Cerebellar cortex (tissue), 1 donor: ENCODE measurements around the gene LIG1.
"Not testable (repeated sequence)": the region's sequence is repeated elsewhere in the genome, so short reads cannot be mapped to it uniquely, and the experiment has no call there.

Source experiments
- DNase-seq: peaks from one replicate; pipeline ENCODE4 v3.0.0-alpha.2; 2015; ENCODE audit warnings: low spot score

The LIG1 gene

GRCh38 chr19:48121066-48121465, 49.1 kb downstream of the LIG1 start:
- no peak for DNase-seq

- DNase-seq, result no peak
Measured at GRCh38 chr19:48120505-48120904, 49.6 kb downstream of the LIG1 start.

- DNase-seq, result no peak
Measured at GRCh38 chr19:48118131-48118517, 52.0 kb downstream of the LIG1 start.

- no peak for DNase-seq
Measured at GRCh38 chr19:48117515-48118130, 52.5 kb downstream of the LIG1 start.

- no peak for DNase-seq
Measured at GRCh38 chr19:48113190-48113917, 56.8 kb downstream of the LIG1 start.

GRCh38 chr19:48111280-48111679, 58.9 kb downstream of the LIG1 start:
- peak; percentile 46 for DNase-seq

GRCh38 chr19:48110350-48110966, 59.7 kb downstream of the LIG1 start, which contains the start of gene PLA2G4C:
PLA2G4C (minus strand) TSS chr19:48110817; CDS start chr19:48106529, 4,288 bp downstream.
- DNase-seq, result peak; percentile 97

GRCh38 chr19:48108997-48109782, 61.0 kb downstream of the LIG1 start:
- DNase-seq, result no peak

- no peak for DNase-seq
Measured at GRCh38 chr19:48103922-48104321, 66.2 kb downstream of the LIG1 start.

GRCh38 chr19:48102870-48103751, 67.0 kb downstream of the LIG1 start:
- DNase-seq, result peak; percentile 51

GRCh38 chr19:48095612-48096175, 74.5 kb downstream of the LIG1 start:
- no peak for DNase-seq

GRCh38 chr19:48094855-48095203, 75.3 kb downstream of the LIG1 start:
- DNase-seq, result no peak

- no peak for DNase-seq
Measured at GRCh38 chr19:48094129-48094854, 75.9 kb downstream of the LIG1 start.

GRCh38 chr19:48091111-48091718, 78.9 kb downstream of the LIG1 start:
- not testable (repeated sequence) for DNase-seq

- DNase-seq, result no peak
Measured at GRCh38 chr19:48090281-48090802, 79.8 kb downstream of the LIG1 start.

GRCh38 chr19:48088991-48089390, 81.2 kb downstream of the LIG1 start:
- not testable (repeated sequence) for DNase-seq

GRCh38 chr19:48085904-48086864, 84.0 kb downstream of the LIG1 start:
- no peak for DNase-seq

GRCh38 chr19:48085076-48085475, 85.1 kb downstream of the LIG1 start:
- peak; percentile 16 for DNase-seq

GRCh38 chr19:48081106-48081505, 89.0 kb downstream of the LIG1 start:
- DNase-seq, result no peak
